Mucosa of rectum (tissue), 2 donors: ENCODE results near the gene CUBN.

Experiments
- H3K27ac ChIP-seq, 2 donors: one replicate each; pipeline ENCODE4 v1.7.0; 2013; ENCODE audit warnings: inconsistent platforms in 2 of 2, low read depth in 2 of 2, low read length in 2 of 2
- H3K27me3 ChIP-seq, 2 donors: one replicate each; pipeline ENCODE4 v1.7.0; 2013; ENCODE audit warnings: low read length in 2 of 2; ENCODE audit not compliant: control insufficient read depth in 2 of 2, insufficient read depth in 2 of 2
- H3K36me3 ChIP-seq, 2 donors: one replicate each; pipeline ENCODE4 v1.7.0; 2013; ENCODE audit warnings: low read length in 2 of 2; ENCODE audit not compliant: control insufficient read depth in 2 of 2, insufficient read depth in 2 of 2
- H3K4me1 ChIP-seq, 2 donors: one replicate each; pipeline ENCODE4 v1.7.0; 2013; ENCODE audit warnings: low read length in 2 of 2, mild to moderate bottlenecking in 1 of 2; ENCODE audit not compliant: control insufficient read depth in 2 of 2, insufficient read depth in 2 of 2
- H3K4me3 ChIP-seq, 2 donors: one replicate each; pipeline ENCODE4 v1.7.0; 2013; ENCODE audit warnings: low read length in 2 of 2
- H3K9ac ChIP-seq, 2 donors: one replicate each; pipeline ENCODE4 v1.7.0; 2013; ENCODE audit warnings: low read length in 2 of 2, low read depth in 1 of 2, mild to moderate bottlenecking in 1 of 2
- H3K9me3 ChIP-seq, 2 donors: one replicate each; pipeline ENCODE4 v1.7.0; 2013; ENCODE audit warnings: low read length in 2 of 2; ENCODE audit not compliant: control insufficient read depth in 2 of 2
- donor health status: healthy.
- donor health status: Normal muscosa, but diverticular disease.

Gene CUBN

DNA sequence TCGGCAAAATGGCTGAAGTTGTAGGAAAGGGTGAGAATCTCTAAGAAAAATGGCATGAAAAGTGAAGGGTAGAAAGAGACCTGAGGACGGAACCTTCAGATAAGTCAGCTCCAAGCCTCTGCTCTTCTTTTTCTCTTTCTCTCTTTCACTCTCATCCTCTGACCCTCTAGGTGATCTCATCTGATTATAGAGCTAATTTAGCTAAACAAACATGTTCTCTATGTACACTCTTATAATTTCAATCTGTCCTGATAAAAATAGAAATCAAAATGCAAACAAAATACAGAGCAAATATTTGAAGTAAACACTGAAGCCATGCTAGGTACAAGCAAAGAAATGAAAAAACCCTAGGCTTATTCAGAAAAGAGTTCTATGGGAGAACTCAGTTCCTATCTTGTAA, 14.4 kb upstream of the CUBN start:
- Histone ChIP-seq H3K9ac (no peak overlapping the region), H3K27me3 (no peaks in the 10 kb centered on the region), H3K36me3 (no peaks in the 10 kb centered on the region), H3K27ac (no peak overlapping the region), H3K9me3 (no peaks in the 10 kb centered on the region), H3K4me1 (peaks cover 4 to 13% of the 10 kb centered on the region in 2 donors), H3K4me3 (no peak overlapping the region)

DNA sequence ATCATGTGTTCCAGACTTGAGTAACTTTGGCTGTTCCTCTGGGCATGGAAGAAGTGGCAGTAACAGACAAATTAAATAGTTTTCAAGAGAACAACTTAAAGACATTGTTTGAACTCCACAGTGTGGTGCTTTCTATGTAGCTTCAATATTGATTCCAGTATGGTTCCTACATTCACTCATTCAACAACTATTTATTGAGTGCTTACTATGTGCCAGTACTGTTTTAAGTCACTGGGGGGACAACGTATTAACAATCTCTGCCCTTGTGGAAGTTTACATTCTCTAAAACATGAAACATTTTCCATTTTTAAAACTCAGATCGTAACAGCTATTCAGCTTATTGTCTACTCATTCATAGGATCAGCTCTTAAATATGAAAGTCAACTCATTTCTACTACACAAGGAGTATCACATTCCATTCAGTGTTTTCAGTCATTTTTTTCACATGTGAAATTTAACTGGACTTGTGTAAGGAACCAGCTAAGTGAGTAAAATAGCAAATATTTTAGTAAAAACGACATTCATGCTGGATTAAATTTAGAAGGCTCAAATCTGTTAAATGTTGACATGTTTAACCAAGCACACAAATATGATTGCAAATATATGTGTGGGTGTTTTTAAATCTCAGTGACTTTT, 13.6 kb upstream of the CUBN start:
- Histone ChIP-seq H3K27me3 (no peaks in the 10 kb centered on the region), H3K27ac (no peak overlapping the region), H3K36me3 (no peaks in the 10 kb centered on the region)

DNA sequence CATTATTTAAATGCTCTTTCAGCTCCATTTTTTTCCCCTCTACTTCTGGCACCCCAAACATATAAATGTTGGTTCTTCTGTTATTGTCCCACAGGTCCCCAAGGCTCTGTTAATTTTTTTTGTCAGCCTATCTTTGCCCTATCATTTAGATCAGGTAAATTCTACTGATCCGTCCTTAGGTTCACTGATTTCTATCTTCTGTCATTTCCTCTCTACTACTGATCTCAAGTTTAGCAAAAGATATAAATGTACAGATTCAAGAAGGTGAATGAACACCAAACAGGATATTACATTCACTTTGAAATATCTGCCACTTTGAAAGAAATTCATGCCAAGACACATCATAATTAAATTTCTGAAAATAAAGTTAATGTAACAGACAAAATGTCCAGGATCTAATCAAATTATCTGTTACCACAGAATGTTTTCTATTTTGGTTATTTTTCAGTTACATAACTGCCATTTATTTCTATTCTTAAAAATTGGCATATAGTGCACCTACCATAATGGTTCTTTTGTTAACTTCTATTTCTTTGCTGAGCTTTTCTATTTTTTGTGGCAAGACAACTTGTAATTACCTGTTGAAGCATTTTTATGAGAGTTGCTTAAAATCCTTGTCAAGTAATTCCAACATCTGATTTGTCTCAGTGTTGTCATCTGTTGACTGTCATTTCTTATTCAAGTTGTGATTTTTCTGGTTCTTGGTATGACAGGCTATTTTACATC, 12.1 kb upstream of the CUBN start:
- H3K9me3 ChIP-seq = no peaks in the 10 kb centered on the region
- H3K9ac ChIP-seq = no peak overlapping the region
- H3K27me3 ChIP-seq = no peaks in the 10 kb centered on the region
- H3K4me1 ChIP-seq = peaks cover 0 to 9% of the 10 kb centered on the region in 2 donors
- H3K4me3 ChIP-seq = no peak overlapping the region
- no peaks in the 10 kb centered on the region for H3K36me3 ChIP-seq
- H3K27ac ChIP-seq = no peak overlapping the region

More for the DNA sequence above, 13.6 kb upstream of the CUBN start:
- Histone ChIP-seq H3K9ac (no peak overlapping the region), H3K4me1 (peaks cover 4 to 13% of the 10 kb centered on the region in 2 donors), H3K9me3 (no peaks in the 10 kb centered on the region), H3K4me3 (no peak overlapping the region)

DNA sequence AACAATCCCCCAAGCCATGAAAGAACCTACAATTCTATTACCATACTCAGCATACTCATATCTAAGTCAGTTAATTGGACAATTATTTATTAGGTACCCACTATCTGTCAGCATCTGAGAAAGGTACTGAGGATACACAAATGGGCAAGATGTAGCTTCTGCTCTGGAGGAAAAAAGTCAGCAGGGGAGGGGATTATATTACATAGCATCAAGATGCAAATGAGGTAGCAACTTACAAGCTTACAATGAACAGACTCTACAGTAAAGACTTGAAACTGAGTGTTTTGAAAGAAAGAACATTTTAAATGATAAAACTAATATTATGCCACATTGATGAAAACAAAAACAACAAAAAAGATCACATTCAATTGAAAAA, 10.8 kb upstream of the CUBN start:
- Histone ChIP-seq H3K27ac (no peak overlapping the region), H3K9me3 (no peaks in the 10 kb centered on the region), H3K36me3 (no peaks in the 10 kb centered on the region), H3K4me1 (peaks cover 0 to 4% of the 10 kb centered on the region in 2 donors), H3K4me3 (no peak overlapping the region), H3K27me3 (no peaks in the 10 kb centered on the region), H3K9ac (no peak overlapping the region)

DNA sequence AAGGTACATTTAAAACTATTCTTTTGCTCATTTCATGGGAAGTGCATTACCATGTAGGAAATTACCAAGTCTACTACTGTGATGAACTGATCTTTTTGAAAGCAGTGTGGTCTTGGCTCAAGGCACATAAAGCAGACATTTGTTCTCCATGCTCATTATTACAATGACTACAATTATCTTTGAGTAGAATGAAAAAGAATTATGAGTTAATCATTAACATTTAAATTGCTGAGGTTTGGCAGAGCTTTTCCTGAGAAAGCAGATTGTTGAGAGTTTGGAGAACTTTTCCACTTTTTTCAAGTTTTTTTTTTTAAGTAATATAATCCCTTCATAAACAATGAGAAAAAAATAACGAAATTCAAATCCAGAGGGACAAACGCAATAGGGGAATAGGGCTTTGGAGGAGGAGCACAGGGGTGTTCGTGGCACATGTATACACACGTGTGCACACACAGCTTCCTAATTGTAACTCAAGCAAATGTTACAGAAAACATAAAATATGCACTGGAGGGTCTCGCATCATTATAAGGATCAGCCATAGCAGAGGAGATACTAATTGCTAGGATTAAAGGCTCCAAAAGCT, 8.9 kb upstream of the CUBN start:
- no peak overlapping the region for H3K27ac ChIP-seq
- H3K4me1 ChIP-seq = no peaks in the 10 kb centered on the region
- H3K27me3 ChIP-seq = no peaks in the 10 kb centered on the region
- H3K9me3 ChIP-seq = no peaks in the 10 kb centered on the region
- H3K9ac ChIP-seq = no peak overlapping the region
- H3K36me3 ChIP-seq = no peaks in the 10 kb centered on the region
- H3K4me3 ChIP-seq = no peak overlapping the region

DNA sequence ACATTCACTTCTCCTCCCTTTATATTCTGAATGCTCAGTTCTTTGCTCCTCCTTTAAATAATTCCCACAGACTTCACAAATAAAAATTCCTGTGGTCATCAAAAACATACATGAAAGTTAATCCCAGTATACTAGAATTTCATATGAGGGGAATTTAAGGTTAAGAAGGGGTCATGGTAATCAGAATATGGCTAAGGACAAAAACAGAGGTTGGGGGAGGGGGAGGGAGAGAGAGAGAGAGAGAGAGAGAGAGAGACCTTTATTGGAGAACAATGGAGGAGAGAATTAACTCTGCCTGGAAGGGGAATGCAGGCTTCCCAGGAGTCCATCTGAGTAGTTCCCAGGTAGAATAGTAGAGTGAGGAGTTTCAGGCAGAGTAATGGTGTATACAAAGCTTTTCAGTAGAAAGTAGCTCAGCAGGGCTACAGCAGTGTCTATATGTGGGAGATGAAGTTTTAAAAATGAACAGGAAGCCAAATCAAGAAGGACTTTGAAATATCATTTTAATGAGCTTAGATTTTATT, 5.2 kb upstream of the CUBN start:
- Histone ChIP-seq H3K27ac (no peak overlapping the region), H3K27me3 (no peaks in the 10 kb centered on the region), H3K4me1 (no peaks in the 10 kb centered on the region), H3K4me3 (no peak overlapping the region), H3K9me3 (no peaks in the 10 kb centered on the region), H3K36me3 (no peaks in the 10 kb centered on the region), H3K9ac (no peak overlapping the region)

DNA sequence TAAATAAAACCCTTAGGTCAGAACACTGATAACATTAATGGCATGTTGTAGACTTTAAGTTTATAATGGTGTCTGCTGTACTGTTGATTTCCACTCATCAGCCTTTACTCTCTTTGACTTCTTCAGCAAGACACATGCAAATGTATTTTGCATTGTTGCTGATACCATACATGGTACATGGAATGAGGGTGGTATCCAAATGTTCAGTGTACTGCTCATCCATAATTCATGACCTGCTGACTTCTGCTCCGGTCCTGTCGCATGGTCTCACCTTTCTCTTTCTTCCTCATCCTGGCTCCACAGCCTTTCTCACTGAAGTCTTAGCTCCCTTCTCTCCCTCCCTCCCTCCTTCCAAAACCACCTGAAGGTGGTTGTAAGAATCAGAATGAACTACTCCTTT, 4.7 kb upstream of the CUBN start:
- no peak overlapping the region for H3K9ac ChIP-seq
- H3K36me3 ChIP-seq = no peaks in the 10 kb centered on the region
- no peaks in the 10 kb centered on the region for H3K27me3 ChIP-seq
- no peak overlapping the region for H3K27ac ChIP-seq
- H3K4me3 ChIP-seq = no peak overlapping the region
- H3K4me1 ChIP-seq = no peaks in the 10 kb centered on the region
- no peaks in the 10 kb centered on the region for H3K9me3 ChIP-seq

DNA sequence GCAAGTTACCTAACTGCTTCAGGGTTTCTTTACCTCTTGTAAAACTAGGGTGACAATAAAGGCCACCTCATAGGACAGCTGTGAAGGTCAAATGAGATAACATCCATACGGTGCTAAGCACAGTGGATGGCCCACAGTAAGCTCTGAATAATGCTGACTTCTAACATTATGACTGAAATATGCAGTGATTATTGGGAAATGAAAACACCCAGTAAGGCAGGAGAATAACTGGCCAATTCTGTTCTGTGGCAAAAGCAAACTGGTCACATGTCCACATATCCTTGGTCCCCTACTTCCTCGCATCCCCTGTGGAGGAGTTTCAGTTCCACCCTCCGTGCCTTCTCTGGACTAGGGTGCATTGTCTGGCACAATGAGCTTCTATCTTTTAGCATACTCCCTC, 1.4 kb downstream of the CUBN start:
- Histone ChIP-seq H3K27ac (no peak overlapping the region), H3K4me1 (no peaks in the 10 kb centered on the region), H3K27me3 (no peaks in the 10 kb centered on the region), H3K4me3 (no peak overlapping the region), H3K9ac (no peak overlapping the region), H3K36me3 (no peaks in the 10 kb centered on the region), H3K9me3 (no peaks in the 10 kb centered on the region)

DNA sequence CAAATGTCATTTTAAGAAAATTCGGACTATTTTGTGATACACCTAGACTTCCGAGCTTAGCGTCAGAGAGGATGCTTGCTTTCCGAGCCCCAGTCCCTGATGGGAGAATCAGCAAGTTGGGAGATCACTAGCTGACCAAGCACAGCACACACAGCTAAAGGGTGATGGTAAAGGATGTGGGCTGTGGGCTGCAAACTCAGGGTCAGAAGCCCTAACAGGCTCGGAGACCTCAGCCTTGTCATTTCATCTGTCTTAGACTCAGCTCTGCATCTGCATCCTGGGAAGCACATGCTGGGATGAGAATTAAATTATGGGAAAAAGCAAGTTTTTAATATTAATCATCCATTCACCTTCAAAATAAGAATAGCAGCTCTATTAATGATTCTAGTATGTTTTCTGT, 3.3 kb downstream of the CUBN start:
- Histone ChIP-seq H3K9ac (no peak overlapping the region), H3K27ac (no peak overlapping the region), H3K27me3 (no peaks in the 10 kb centered on the region), H3K36me3 (no peaks in the 10 kb centered on the region), H3K4me3 (no peak overlapping the region), H3K9me3 (no peaks in the 10 kb centered on the region), H3K4me1 (no peaks in the 10 kb centered on the region)

DNA sequence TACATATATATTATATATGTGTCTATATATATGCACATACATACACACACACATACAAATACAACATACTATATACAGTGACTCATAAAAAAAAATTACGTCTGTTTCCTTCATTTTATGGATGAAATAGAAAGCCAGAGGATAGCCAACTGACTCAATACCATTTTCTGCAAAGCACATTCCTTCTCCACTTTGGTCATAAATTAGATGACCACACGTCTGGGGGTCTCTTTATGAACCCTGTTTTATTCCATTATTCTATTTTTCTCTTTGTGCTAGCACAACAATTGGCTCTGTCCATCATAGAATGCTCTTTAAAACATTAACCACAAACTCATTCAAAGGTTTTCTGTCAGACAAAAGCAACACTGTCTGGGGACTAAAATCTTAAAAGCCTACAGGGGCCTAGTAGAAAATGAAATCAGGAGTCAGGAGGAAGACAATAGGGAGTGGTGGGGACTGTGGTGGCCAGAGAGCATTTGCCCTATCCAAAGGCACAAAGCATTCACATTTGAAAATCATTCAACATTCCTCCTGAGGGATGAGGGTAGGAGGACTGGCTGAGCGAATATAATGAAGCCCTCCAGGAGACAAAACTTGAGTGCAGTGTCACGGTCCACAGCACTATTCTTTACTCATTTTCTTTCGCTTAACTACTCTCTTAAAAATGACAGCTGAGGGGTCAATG, 4.3 kb downstream of the CUBN start:
- H3K36me3 ChIP-seq = no peaks in the 10 kb centered on the region
- H3K27me3 ChIP-seq = no peaks in the 10 kb centered on the region
- H3K4me3 ChIP-seq = no peak overlapping the region
- no peak overlapping the region for H3K9ac ChIP-seq
- H3K9me3 ChIP-seq = no peaks in the 10 kb centered on the region
- H3K27ac ChIP-seq = no peak overlapping the region
- H3K4me1 ChIP-seq = no peaks in the 10 kb centered on the region
